H1 (cell line): ENCODE measurements around the gene FOXL2. TPM values are rescaled to one million over a fixed set of nuclear protein-coding genes. Genes with fewer than 3 reads are reported as not detected.

Experiments
- CTCF ChIA-PET: fragments of 300-600 bp; sonication (Branson Sonifier 250); formaldehyde crosslinking; loops from one replicate; lab custom pipeline; 2021; ENCODE audit not compliant: partially characterized antibody; lab: Charles Lee
- POLR2A ChIA-PET: fragments of 300-600 bp; sonication (Branson Sonifier 250); formaldehyde crosslinking; loops from one replicate; lab custom pipeline; 2021; ENCODE audit warnings: inconsistent platforms; ENCODE audit not compliant: partially characterized antibody; lab: Charles Lee
- DNase-seq, 2 experiments: peaks; one replicate each; pipeline versions ENCODE4 v3.0.0 to v3.0.0-alpha.2; 2010 to 2022; ENCODE audit warnings: low spot score in 2 of 2, low read depth in 1 of 2, mixed read lengths in 1 of 2
- FAIRE-seq: peaks from 2 replicates; lab custom pipeline; 2011; peaks lifted over from hg19 to GRCh38; lab: Jason Lieb, UNC
- H2AFZ ChIP-seq: 2 replicates; pipeline ENCODE4 v1.8.1; 2012; ENCODE audit warnings: low read length, inconsistent platforms
- H2AK5ac ChIP-seq: 2 replicates; pipeline ENCODE4 v1.6.1; 2013; ENCODE audit warnings: low read depth, low read length
- H2BK120ac ChIP-seq: replicated peaks from 2 replicates; pipeline ENCODE3; 2013; ENCODE audit warnings: low read depth, low read length, inconsistent platforms
- H2BK12ac ChIP-seq: 2 replicates; pipeline ENCODE4 v1.6.1; 2013; ENCODE audit warnings: low read depth, low read length
- H2BK15ac ChIP-seq: 2 replicates; pipeline ENCODE4 v1.6.1; 2013; ENCODE audit warnings: low read length
- H2BK20ac ChIP-seq: 2 replicates; pipeline ENCODE4 v1.6.1; 2013; ENCODE audit warnings: low read length
- H2BK5ac ChIP-seq: 2 replicates; pipeline ENCODE4 v1.6.1; 2013; ENCODE audit warnings: low read depth, low read length
- H3K14ac ChIP-seq: 2 replicates; pipeline ENCODE4 v1.6.1; 2013; ENCODE audit warnings: inconsistent platforms; ENCODE audit not compliant: insufficient read length
- H3K18ac ChIP-seq: 2 replicates; pipeline ENCODE4 v1.6.1; 2013; ENCODE audit warnings: low read length; ENCODE audit errors: extremely low read depth
- H3K23ac ChIP-seq: 2 replicates; pipeline ENCODE4 v1.6.1; 2013; ENCODE audit warnings: inconsistent platforms; ENCODE audit not compliant: insufficient read length
- H3K23me2 ChIP-seq: 2 replicates; pipeline ENCODE4 v1.6.1; 2013; ENCODE audit warnings: low read depth, low read length
- H3K27ac ChIP-seq: 2 replicates; pipeline ENCODE4 v1.6.1; 2011; ENCODE audit warnings: low read depth, low read length, inconsistent platforms
- H3K27me3 ChIP-seq, 4 experiments: replicated peaks in 1 of 4; 1 replicate in 1 of 4; 2 replicates in 3 of 4; pipeline versions ENCODE4 v1.6.1 to v1.8.1; 2011 to 2013; ENCODE audit warnings: low read length in 3 of 4, mild to moderate bottlenecking in 3 of 4, inconsistent platforms in 2 of 4, mixed read lengths in 2 of 4, moderate library complexity in 1 of 4; ENCODE audit not compliant: control insufficient read depth in 3 of 4, insufficient read depth in 3 of 4; ENCODE audit errors: extremely low read depth in 1 of 4
- H3K36me3 ChIP-seq, 4 experiments: 2 replicates each; pipeline versions ENCODE4 v1.6.1 to v1.8.1; 2011 to 2013; ENCODE audit warnings: mild to moderate bottlenecking in 4 of 4, low read length in 3 of 4, moderate library complexity in 2 of 4, control low read depth in 1 of 4, inconsistent platforms in 1 of 4; ENCODE audit not compliant: insufficient read depth in 4 of 4, control insufficient read depth in 2 of 4
- H3K4ac ChIP-seq: replicated peaks from 2 replicates; pipeline ENCODE3; 2013; ENCODE audit warnings: low read length, low read depth, mixed read lengths, inconsistent platforms; ENCODE audit not compliant: insufficient read length
- H3K4me1 ChIP-seq, 4 experiments: replicated peaks in 1 of 4; 1 replicate in 1 of 4; 2 replicates in 3 of 4; pipeline versions ENCODE4 v1.6.1 to v1.8.1; 2011 to 2013; ENCODE audit warnings: low read length in 3 of 4, inconsistent platforms in 2 of 4, mixed read lengths in 1 of 4; ENCODE audit not compliant: insufficient read depth in 4 of 4, control insufficient read depth in 3 of 4
- H3K4me2 ChIP-seq, 2 experiments: 2 replicates each; pipeline versions ENCODE4 v1.6.1 to v1.8.1; 2011 to 2013; ENCODE audit warnings: low read depth in 2 of 2, low read length in 2 of 2, control low read depth in 1 of 2, inconsistent platforms in 1 of 2, mild to moderate bottlenecking in 1 of 2; ENCODE audit not compliant: insufficient read depth in 1 of 2
- H3K4me3 ChIP-seq, 4 experiments: fragments of 200-600, 300-600 bp in 1 of 4; sonication (generic), shearing (Covaris generic), sonication (Bioruptor Twin) in 1 of 4; 2 replicates each; pipeline versions ENCODE4 v1.5.1 to v1.8.1; 2011 to 2016; ENCODE audit warnings: low read length in 4 of 4, low read depth in 3 of 4, control low read depth in 2 of 4, inconsistent platforms in 2 of 4, mild to moderate bottlenecking in 2 of 4, mixed read lengths in 1 of 4, moderate library complexity in 1 of 4; ENCODE audit not compliant: insufficient read depth in 2 of 4; ENCODE audit errors: extremely low read depth in 1 of 4
- H3K56ac ChIP-seq: replicated peaks from 2 replicates; pipeline ENCODE3; 2013; ENCODE audit warnings: low read depth, mild to moderate bottlenecking, mixed read lengths, low read length, inconsistent platforms; ENCODE audit not compliant: insufficient read length
- H3K79me1 ChIP-seq: 2 replicates; pipeline ENCODE4 v1.6.1; 2013; ENCODE audit warnings: low read depth, low read length, control low read depth
- H3K79me2 ChIP-seq, 2 experiments: 2 replicates each; pipeline versions ENCODE4 v1.6.1 to v1.8.1; 2012 to 2013; ENCODE audit warnings: low read length in 2 of 2, mild to moderate bottlenecking in 2 of 2, inconsistent platforms in 1 of 2; ENCODE audit not compliant: insufficient read depth in 2 of 2, control insufficient read depth in 1 of 2
- H3K9ac ChIP-seq, 4 experiments: replicated peaks in 1 of 4; 1 replicate in 1 of 4; 2 replicates in 3 of 4; pipeline versions ENCODE4 v1.6.1 to v1.8.1; 2011 to 2013; ENCODE audit warnings: low read depth in 3 of 4, low read length in 3 of 4, control low read depth in 2 of 4, mild to moderate bottlenecking in 2 of 4, moderate library complexity in 2 of 4, inconsistent platforms in 1 of 4; ENCODE audit errors: extremely low read depth in 1 of 4
- H3K9me3 ChIP-seq, 2 experiments: 2 replicates each; pipeline versions ENCODE4 v1.6.1 to v1.8.1; 2012 to 2013; ENCODE audit warnings: mild to moderate bottlenecking in 2 of 2, moderate library complexity in 2 of 2, control low read depth in 1 of 2, inconsistent platforms in 1 of 2, low read depth in 1 of 2, low read length in 1 of 2, mixed read lengths in 1 of 2; ENCODE audit not compliant: insufficient read depth in 2 of 2
- H4K20me1 ChIP-seq, 2 experiments: replicated peaks in 1 of 2; 2 replicates each; pipeline versions ENCODE3 to v1.8.1; 2011 to 2013; ENCODE audit warnings: inconsistent platforms in 2 of 2, low read length in 2 of 2, mild to moderate bottlenecking in 1 of 2; ENCODE audit not compliant: insufficient read depth in 2 of 2, control insufficient read depth in 1 of 2
- H4K5ac ChIP-seq: 2 replicates; pipeline ENCODE4 v1.6.1; 2013; ENCODE audit warnings: low read length, low read depth, mixed read lengths, inconsistent platforms; ENCODE audit not compliant: insufficient read length
- H4K8ac ChIP-seq: 2 replicates; pipeline ENCODE4 v1.8.0; 2013; ENCODE audit warnings: mild to moderate bottlenecking, moderate library complexity, low read length, inconsistent platforms; ENCODE audit not compliant: insufficient read depth; ENCODE audit errors: extremely low read depth
- H4K91ac ChIP-seq: replicated peaks from 2 replicates; pipeline ENCODE3; 2013; ENCODE audit warnings: low read length, mixed read lengths, inconsistent platforms; ENCODE audit not compliant: insufficient read length
- ASH2L ChIP-seq: fragments of 200-600, 300-600 bp; sonication (generic); IDR thresholded peaks from one replicate; pipeline ENCODE4 v1.7.1; 2017; ENCODE audit warnings: low read length
- BCL11A ChIP-seq, 2 experiments: IDR thresholded peaks; one replicate each; pipeline ENCODE4 v1.6.1; 2011; ENCODE audit warnings: low read depth in 2 of 2, low read length in 2 of 2, mild to moderate bottlenecking in 2 of 2
- CHD1 ChIP-seq: IDR thresholded peaks from 2 replicates; pipeline ENCODE4 v1.6.1; 2012; ENCODE audit warnings: low read depth, low read length, improper control_type of control experiment
- CREB1 ChIP-seq: IDR thresholded peaks from 2 replicates; pipeline ENCODE4 v1.6.1; 2012; ENCODE audit warnings: inconsistent platforms
- EP300 ChIP-seq, 2 experiments: IDR thresholded peaks; 1 replicate in 1 of 2; 2 replicates in 1 of 2; pipeline ENCODE4 v1.6.1; 2011 to 2012; ENCODE audit warnings: low read depth in 2 of 2, low read length in 2 of 2, mild to moderate bottlenecking in 2 of 2, borderline replicate concordance in 1 of 2, inconsistent platforms in 1 of 2, moderate library complexity in 1 of 2
- KDM1A ChIP-seq: fragments of 200-600, 300-600 bp; sonication (generic); IDR thresholded peaks from 2 replicates; pipeline ENCODE4 v1.7.1; 2016; ENCODE audit warnings: mild to moderate bottlenecking, low read length, borderline replicate concordance
- KDM5A ChIP-seq: fragments of 200-600 bp; IDR thresholded peaks from 2 replicates; pipeline ENCODE4 v1.7.1; 2012; ENCODE audit warnings: mild to moderate bottlenecking, low read length, inconsistent platforms, mixed read lengths
- MAFK ChIP-seq: IDR thresholded peaks from 2 replicates; pipeline ENCODE4 v1.6.1; 2012; ENCODE audit warnings: low read depth, mild to moderate bottlenecking, improper control_type of control experiment, low read length
- WGBS, 2 experiments: shearing (Covaris generic) in 1 of 2; methylation state at CpG; one replicate each; pipeline versions ENCODE4 v1.1.6 to v1.1.7; 2013 to 2015; ENCODE audit warnings: low lambda C conversion rate in 2 of 2, mixed read lengths in 2 of 2, inconsistent platforms in 1 of 2, low coverage in 1 of 2, missing lambda C conversion rate in 1 of 2; ENCODE audit not compliant: insufficient replicate concordance in 2 of 2, insufficient coverage in 1 of 2, insufficient read length in 1 of 2; ENCODE audit errors: extremely low coverage in 1 of 2, missing lambda C conversion rate in 1 of 2; 5-methylcytosine and 5-hydroxymethylcytosine counted together
- polyA plus RNA-seq, 7 experiments: library from polyadenylated mRNA; depleted of rRNA in 3 of 7; stranded (reverse) in 5 of 7; unstranded in 2 of 7; fragments of >200 nt in 5 of 7; fragments of 200-250 nt in 2 of 7; gene quantifications; 1 replicate in 5 of 7; 2 replicates in 1 of 7; 4 replicates in 1 of 7; pipeline versions ENCODE4 v1.2.1 to v1.2.3, GENCODE V29; 2011 to 2013; ENCODE audit warnings: missing spikeins in 2 of 7, mixed read lengths in 2 of 7
- total RNA-seq: library from RNA; stranded (reverse); fragmentation: NEBNext Ultra II Directional; extraction: Animal tissue kit (Norgen Biotek cat#: 25700); gene quantifications from 2 replicates; pipeline ENCODE4 v1.2.1, GENCODE V29; 2021
- TF ChIP-seq, protein P1 (sequence below), 3 experiments: IDR thresholded peaks; 1 replicate in 2 of 3; 2 replicates in 1 of 3; pipeline versions ENCODE4 v1.5.1 to v1.6.1; 2011; ENCODE audit warnings: low read length in 3 of 3, mild to moderate bottlenecking in 3 of 3, inconsistent platforms in 2 of 3, low read depth in 1 of 3, moderate library complexity in 1 of 3; ENCODE audit not compliant: insufficient read depth in 1 of 3; ENCODE audit errors: control extremely low read depth in 1 of 3

FOXL2 gene
- total and polyA plus RNA-seq, 2 of the 8 experiments (the other 6 are each of a cell fraction or from before 2014, with no cell fraction given), result 0.59 to 2.4 TPM

DNA sequence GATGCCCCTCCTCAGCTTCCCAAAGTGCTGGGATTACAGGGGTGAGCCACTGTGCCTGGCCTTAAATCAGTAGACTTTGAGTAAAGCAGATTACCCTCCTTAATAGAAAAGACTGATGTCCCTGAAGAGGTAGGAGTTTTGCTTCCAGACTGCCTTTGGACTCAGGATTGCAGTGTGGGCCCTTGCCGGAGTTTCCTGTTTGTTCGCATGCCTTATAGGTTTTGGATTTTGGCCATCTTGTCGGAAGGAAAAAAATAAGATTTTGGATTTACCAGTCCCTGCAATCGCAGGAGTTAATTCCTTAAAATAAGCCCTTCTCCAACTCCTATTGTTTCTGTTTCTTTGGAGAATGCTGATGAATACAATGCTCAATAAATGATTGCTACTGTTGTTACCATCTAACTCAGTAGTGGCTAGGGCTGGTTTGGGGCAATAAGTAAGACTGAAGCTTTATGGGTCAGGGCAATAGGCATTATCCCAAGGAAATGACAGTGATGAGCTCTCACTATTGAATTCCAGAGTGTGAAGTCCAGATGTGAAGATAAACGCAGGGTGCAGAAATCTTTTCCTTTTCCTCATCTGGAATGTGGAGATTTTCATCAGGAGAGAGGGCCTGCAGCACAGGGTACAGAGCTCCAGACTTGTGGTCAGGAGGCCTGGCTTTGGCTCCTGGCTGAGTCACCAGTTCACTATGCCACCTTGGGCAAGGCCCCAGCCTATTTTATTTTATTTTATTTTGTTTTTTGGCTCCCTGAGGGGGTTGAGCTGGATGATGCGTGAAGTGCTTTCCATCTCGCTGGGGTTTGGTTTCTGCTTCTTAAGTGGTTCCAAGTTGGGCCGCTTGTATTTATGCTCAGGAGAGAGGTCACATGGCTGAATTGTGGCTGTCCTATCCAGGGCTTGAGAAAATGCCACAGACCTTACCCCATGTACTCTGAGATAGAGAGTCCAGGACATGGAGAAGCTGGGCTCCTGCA is 25.3 kb downstream of the FOXL2 start:
- CTCF ChIA-PET, result interaction anchor here (0.6 to 15.4 kb wide), 23 partner anchors 9 to 509 kb away, joined by 3 to 322 read pairs (median 5); partner anchors contain the start of gene CEP70
- H3K27ac ChIP-seq, result no peak overlapping the region
- no peak for TF ChIP-seq KDM5A
- TF ChIP-seq, protein P1, sequence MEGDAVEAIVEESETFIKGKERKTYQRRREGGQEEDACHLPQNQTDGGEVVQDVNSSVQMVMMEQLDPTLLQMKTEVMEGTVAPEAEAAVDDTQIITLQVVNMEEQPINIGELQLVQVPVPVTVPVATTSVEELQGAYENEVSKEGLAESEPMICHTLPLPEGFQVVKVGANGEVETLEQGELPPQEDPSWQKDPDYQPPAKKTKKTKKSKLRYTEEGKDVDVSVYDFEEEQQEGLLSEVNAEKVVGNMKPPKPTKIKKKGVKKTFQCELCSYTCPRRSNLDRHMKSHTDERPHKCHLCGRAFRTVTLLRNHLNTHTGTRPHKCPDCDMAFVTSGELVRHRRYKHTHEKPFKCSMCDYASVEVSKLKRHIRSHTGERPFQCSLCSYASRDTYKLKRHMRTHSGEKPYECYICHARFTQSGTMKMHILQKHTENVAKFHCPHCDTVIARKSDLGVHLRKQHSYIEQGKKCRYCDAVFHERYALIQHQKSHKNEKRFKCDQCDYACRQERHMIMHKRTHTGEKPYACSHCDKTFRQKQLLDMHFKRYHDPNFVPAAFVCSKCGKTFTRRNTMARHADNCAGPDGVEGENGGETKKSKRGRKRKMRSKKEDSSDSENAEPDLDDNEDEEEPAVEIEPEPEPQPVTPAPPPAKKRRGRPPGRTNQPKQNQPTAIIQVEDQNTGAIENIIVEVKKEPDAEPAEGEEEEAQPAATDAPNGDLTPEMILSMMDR (IDR thresholded peaks at IDR 0.05; ENCODE audit: control extremely low read depth in 1 of 3, insufficient read depth in 1 of 3, low read depth in 1 of 3, low read length in 3 of 3), result no peak
- no peak for TF ChIP-seq MAFK
- no peak for TF ChIP-seq EP300 (IDR thresholded peaks at IDR 0.05; ENCODE audit: borderline replicate concordance in 1 of 2, low read depth in 2 of 2, low read length in 2 of 2)
- no peak for TF ChIP-seq ASH2L
- no peak for TF ChIP-seq KDM1A
- no peak for TF ChIP-seq CHD1
- no peak for TF ChIP-seq BCL11A (IDR thresholded peaks at IDR 0.05; ENCODE audit: low read depth in 2 of 2, low read length in 2 of 2)
- no peak for TF ChIP-seq CREB1

More for the DNA sequence above, 25.3 kb downstream of the FOXL2 start:
- H3K9me3 ChIP-seq, result no peaks in the 10 kb centered on the region
- no peak overlapping the region for H3K18ac ChIP-seq
- H4K5ac ChIP-seq, result no peak overlapping the region
- H2BK20ac ChIP-seq, result no peak overlapping the region
- H2BK12ac ChIP-seq, result no peak overlapping the region
- POLR2A ChIA-PET, result interaction anchor here (1.2 kb wide), 1 partner anchor 11 kb away, joined by 3 read pairs; no protein-coding TSS in a partner anchor
- H4K91ac ChIP-seq, result no peak overlapping the region
- no peaks in the 10 kb centered on the region for H3K23me2 ChIP-seq
- no peaks in the 10 kb centered on the region for H3K79me2 ChIP-seq
- H3K56ac ChIP-seq, result no peak overlapping the region
- no peak overlapping the region for H2AFZ ChIP-seq
- no peaks in the 10 kb centered on the region for H4K20me1 ChIP-seq
- no peak overlapping the region for H4K8ac ChIP-seq
- H2BK15ac ChIP-seq, result no peak overlapping the region
- no peak overlapping the region for H3K14ac ChIP-seq
- DNase-seq (no peak), FAIRE-seq (no peak)
- no peaks in the 10 kb centered on the region; a peak in 1 of 7 replicates for H3K27me3 ChIP-seq
- no peaks in the 10 kb centered on the region; a peak in 1 of 7 replicates for H3K4me1 ChIP-seq
- H3K4me3 ChIP-seq, result no peak overlapping the region
- H3K79me1 ChIP-seq, result no peaks in the 10 kb centered on the region
- no peak overlapping the region for H3K9ac ChIP-seq
- no peak overlapping the region; a peak in 1 of 4 replicates for H3K4me2 ChIP-seq
- 82% methylated on average over 8 of the region's 8 CpGs; no CpG with 5 or more reads in 1 of the 2 experiments for WGBS, 2 experiments
- H2BK5ac ChIP-seq, result no peak overlapping the region
- H3K36me3 ChIP-seq, result no peaks in the 10 kb centered on the region
- no peak overlapping the region for H3K23ac ChIP-seq
- H3K4ac ChIP-seq, result no peak overlapping the region
- H2BK120ac ChIP-seq, result no peak overlapping the region
- H2AK5ac ChIP-seq, result no peak overlapping the region
